PFSK-1 (cell line): ENCODE data around the gene ASCL3.

Experiments used
- FOXP2 ChIP-seq: optimal IDR thresholded peaks from 2 replicates; pipeline ENCODE3; 2011; ENCODE audit warnings: borderline replicate concordance, control low read depth, inconsistent platforms; ENCODE audit not compliant: insufficient read depth; ENCODE audit errors: extremely low read length, extremely low read depth
- POLR2AphosphoS5 ChIP-seq: IDR thresholded peaks from 2 replicates; pipeline ENCODE4 v1.6.1; 2012; ENCODE audit warnings: low read depth, mild to moderate bottlenecking, control low read depth, low read length, moderate library complexity
- SIN3A ChIP-seq: IDR thresholded peaks from 2 replicates; pipeline ENCODE4 v1.6.1; 2012; ENCODE audit warnings: mild to moderate bottlenecking, low read length, moderate library complexity, borderline replicate concordance; ENCODE audit not compliant: insufficient read depth
- TAF1 ChIP-seq: IDR thresholded peaks from 2 replicates; pipeline ENCODE4 v1.6.1; 2012; ENCODE audit warnings: low read length, control low read depth, borderline replicate concordance; ENCODE audit not compliant: insufficient read depth
- TF ChIP-seq, protein P1 (sequence below), 2 experiments: IDR thresholded peaks; 2 replicates each; pipeline versions ENCODE4 v1.6.1 to v1.8.0; 2011 to 2012; ENCODE audit warnings: low read depth in 2 of 2, low read length in 2 of 2, control low read depth in 1 of 2, inconsistent platforms in 1 of 2, mild to moderate bottlenecking in 1 of 2, moderate library complexity in 1 of 2; ENCODE audit not compliant: insufficient read depth in 1 of 2

ASCL3 gene

DNA sequence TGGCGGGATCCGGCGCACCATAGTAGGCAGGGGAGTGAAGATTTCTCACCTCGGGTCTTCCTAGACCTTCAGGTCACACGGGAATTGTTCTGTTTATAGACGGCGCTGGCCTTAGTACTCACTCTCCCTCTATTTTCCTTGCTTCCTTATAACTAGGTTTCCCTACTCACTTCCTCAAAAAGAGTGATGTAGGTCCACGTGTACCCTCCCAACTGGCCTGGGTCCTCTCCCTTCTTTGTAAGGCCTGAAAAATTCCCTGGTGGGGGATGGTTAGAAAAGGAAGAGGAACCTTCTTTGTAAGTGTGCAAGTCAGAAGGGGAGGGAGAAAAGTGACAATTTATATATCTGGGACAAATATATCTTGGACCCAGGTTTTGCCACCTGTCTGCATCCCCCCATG is 24.4 kb upstream of the ASCL3 start:
- TF ChIP-seq, protein P1, sequence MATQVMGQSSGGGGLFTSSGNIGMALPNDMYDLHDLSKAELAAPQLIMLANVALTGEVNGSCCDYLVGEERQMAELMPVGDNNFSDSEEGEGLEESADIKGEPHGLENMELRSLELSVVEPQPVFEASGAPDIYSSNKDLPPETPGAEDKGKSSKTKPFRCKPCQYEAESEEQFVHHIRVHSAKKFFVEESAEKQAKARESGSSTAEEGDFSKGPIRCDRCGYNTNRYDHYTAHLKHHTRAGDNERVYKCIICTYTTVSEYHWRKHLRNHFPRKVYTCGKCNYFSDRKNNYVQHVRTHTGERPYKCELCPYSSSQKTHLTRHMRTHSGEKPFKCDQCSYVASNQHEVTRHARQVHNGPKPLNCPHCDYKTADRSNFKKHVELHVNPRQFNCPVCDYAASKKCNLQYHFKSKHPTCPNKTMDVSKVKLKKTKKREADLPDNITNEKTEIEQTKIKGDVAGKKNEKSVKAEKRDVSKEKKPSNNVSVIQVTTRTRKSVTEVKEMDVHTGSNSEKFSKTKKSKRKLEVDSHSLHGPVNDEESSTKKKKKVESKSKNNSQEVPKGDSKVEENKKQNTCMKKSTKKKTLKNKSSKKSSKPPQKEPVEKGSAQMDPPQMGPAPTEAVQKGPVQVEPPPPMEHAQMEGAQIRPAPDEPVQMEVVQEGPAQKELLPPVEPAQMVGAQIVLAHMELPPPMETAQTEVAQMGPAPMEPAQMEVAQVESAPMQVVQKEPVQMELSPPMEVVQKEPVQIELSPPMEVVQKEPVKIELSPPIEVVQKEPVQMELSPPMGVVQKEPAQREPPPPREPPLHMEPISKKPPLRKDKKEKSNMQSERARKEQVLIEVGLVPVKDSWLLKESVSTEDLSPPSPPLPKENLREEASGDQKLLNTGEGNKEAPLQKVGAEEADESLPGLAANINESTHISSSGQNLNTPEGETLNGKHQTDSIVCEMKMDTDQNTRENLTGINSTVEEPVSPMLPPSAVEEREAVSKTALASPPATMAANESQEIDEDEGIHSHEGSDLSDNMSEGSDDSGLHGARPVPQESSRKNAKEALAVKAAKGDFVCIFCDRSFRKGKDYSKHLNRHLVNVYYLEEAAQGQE (IDR thresholded peaks at IDR 0.05; ENCODE audit: insufficient read depth in 1 of 2, low read depth in 2 of 2, low read length in 2 of 2): no peak
- no peak for TF ChIP-seq SIN3A
- TF ChIP-seq POLR2AphosphoS5: no peak
- TF ChIP-seq TAF1: no peak
- TF ChIP-seq FOXP2: no peak

DNA sequence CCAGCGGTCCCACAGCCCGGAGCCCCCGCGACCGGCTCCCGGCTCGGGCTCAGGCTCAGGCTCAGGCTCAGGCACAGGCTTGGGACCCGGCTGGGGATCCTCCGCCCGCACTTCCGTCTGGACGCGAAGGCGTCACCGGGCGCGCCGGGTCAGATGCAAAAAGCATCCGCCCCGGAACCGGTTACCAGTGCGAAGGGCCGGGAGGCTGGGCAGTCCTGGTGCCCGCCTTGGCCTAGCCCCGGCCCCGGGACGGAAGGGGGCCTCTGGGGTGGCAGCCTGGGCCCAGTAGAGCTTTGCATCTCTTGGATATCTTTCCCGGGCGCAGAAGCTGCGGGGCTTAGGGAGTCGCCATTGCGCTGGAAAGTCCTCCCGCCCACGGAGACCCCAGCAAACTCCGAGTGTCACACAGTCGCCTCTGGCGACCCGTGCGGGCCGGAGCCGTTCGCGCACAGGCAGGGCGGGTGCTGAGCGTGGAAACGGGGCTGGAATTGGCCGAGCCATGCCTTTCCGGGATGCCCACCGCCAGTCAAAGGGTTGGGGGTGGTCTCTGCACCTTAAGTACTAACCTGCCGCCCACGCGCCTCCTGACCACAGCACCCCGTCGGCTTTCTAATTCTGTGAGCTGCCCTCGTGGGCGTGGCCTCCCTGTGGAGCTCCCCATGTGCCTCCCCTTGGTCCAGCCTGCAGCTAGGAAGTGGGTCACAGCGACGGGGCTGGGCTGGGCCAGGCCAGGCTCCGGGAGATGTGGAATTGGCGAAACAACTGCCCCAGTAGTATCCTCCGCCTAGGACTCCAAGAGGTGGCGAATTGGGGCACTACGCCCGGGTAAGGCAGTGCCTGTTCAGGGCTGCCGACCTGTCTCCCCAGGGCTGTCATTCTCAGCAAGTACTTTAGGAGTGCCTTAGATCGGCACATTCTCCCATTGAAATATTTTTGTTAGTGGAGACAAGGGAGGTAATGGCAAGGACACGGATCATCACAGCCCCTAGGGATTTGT is 21.8 kb upstream of the ASCL3 start, which contains the start of gene TMEM9B:
Gene TMEM9B (minus strand): TSS at position 119 of the 997 bp plus-strand sequence. CDS start 129 bp downstream, outside the sequence.
- TF ChIP-seq, protein P1 (IDR thresholded peaks at IDR 0.05; ENCODE audit: insufficient read depth in 1 of 2, low read depth in 2 of 2, low read length in 2 of 2): no peak
- TF ChIP-seq FOXP2: peak; percentile 21
- TF ChIP-seq TAF1: peak; percentile 55; the same call in 1 of the 2 replicates
- TF ChIP-seq POLR2AphosphoS5: peak; percentile 98
- no peak for TF ChIP-seq SIN3A

DNA sequence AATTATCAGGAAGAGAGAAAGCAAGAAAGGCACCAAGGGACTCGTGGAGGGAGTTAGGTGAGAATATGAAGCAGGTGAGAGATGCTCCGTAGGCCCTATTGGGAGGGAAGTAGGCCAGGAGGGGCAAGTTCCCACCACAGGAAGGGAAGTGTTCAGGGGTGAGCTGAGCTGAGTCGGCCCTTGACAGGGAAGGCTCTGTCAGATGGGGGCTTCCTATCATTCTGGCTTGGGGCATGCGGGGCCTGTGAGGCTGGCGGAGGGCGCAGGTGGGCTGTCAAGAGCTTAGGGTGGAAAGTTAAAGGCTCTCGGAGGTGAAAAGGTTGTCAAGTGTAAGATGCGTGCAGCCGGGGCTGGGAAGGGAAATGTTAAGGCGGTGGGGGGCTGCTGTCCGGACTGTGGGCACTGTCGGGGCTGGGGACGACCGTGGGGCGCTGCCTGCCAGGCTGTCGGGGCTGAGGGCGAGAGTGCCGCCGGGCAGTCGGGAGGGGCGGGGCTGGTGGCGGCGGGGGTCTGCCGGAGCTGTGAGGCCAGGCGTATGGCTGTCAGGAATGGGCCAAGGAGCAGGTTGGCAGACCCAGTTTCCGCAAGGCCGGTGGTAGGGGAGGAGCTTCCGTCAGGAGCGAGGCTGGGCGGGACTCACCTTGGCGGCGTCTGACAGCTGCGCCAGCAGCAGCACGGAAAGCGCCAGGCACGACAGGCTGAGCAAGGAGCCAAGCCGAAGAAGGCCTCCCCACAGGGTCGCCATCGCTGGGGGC is 20.9 kb upstream of the ASCL3 start:
- TF ChIP-seq POLR2AphosphoS5 (no peak), SIN3A (no peak; the same call in 1 of the 2 replicates), FOXP2 (no peak), TAF1 (no peak)
- TF ChIP-seq, protein P1 (IDR thresholded peaks at IDR 0.05; ENCODE audit: insufficient read depth in 1 of 2, low read depth in 2 of 2, low read length in 2 of 2): no peak

DNA sequence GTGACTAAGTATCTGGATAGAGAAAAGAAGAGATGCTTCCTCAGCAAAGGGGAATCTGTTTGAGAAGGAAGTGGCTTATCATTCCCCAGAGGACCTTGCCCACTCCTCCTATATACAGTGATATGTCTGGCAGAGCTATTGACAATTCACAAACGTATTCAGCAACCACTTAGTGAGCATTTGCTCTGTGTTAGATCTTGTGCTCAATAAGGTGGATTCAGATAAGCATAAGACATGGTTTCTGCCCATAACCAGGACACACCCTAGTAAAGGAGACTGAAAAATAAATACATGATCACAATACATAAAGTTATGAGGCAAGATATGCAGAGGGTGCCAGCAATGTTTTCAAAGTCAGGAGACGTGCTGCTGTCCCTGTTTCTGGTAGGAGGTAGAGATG is 20.0 kb upstream of the ASCL3 start:
- TF ChIP-seq FOXP2: no peak
- TF ChIP-seq, protein P1 (IDR thresholded peaks at IDR 0.05; ENCODE audit: insufficient read depth in 1 of 2, low read depth in 2 of 2, low read length in 2 of 2): no peak
- TF ChIP-seq SIN3A: no peak
- TF ChIP-seq POLR2AphosphoS5: no peak
- no peak for TF ChIP-seq TAF1
